Cardiac septum (tissue), 1 donor: ENCODE results near the gene NDUFA6. TPM values are rescaled to one million over a fixed set of nuclear protein-coding genes. Genes with fewer than 3 reads are reported as not detected.
A peak's percentile ranks its signal among the peaks of the same experiment; 100 is the strongest.

Experiments used
- DNase-seq: peaks from one replicate; pipeline ENCODE4 v3.0.0-alpha.2; 2020; ENCODE audit warnings: low spot score
- intact Hi-C: fragments of 100-400 bp; cut with DNase I; formaldehyde crosslinking; loops from one replicate; pipeline ENCODE4 v1.14.0; 2022
- total RNA-seq: library from RNA; stranded (reverse); fragmentation: NEBNext Ultra II Directional; extraction: Animal tissue kit (Norgen Biotek cat#: 25700); gene quantifications from one replicate; pipeline ENCODE4 v1.2.1, GENCODE V29; 2021
- donor health status: DM: no; HTN: no; CAD: no.

The NDUFA6 gene
- total RNA-seq, 1 donor from 2014 or later: 183 TPM

GRCh38 chr22:42074846-42075676 is 15.5 kb downstream of the NDUFA6 start:
- intact Hi-C loops: loop anchor here (5.0 to 10.0 kb wide), 2 partner anchors 367 to 390 kb away; partner anchors contain the start of gene SNU13
- peak; percentile 72 for DNase-seq

DNA sequence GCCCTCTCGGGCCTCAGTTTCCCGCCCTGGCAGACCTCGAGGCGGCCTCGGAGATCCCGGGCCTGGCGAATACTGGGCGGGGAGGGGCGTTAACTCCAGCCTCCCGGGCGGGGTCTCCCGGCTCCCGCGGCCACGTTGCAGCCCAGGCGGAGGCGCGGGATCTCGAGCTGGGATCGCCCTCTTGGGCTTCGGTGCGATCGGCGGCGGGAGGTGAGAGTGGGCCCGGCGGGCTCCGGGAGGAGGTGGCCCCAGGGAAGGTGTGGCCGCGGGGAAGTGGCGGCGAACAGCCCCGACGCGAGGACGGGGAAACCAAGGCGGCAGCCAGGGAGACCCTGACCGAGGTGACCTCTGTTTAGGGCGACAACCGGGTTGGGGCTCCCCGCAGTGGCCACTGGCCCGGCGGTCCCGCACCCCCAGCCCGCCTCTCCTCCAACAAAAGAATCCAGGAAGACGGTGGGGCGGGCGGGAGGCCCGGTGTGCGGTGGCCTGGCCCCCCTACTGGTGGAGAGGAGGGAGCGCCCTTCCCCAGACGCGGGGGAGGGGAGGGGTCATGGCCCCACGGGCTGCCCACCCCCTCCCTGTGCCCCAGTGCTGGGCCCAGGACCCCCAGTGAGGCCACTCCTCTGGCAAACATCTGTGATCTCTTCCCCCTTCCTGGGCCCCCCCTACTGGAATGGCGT is 16.3 kb downstream of the NDUFA6 start, which contains the start of gene PHETA2:
Gene PHETA2 (plus strand): TSS at position 117 of the 680 bp plus-strand sequence. CDS start 3,046 bp downstream, outside the sequence.
- intact Hi-C loops: loop anchor here (5.0 to 10.0 kb wide), 2 partner anchors 368 to 389 kb away; partner anchors contain the start of gene SNU13

DNA sequence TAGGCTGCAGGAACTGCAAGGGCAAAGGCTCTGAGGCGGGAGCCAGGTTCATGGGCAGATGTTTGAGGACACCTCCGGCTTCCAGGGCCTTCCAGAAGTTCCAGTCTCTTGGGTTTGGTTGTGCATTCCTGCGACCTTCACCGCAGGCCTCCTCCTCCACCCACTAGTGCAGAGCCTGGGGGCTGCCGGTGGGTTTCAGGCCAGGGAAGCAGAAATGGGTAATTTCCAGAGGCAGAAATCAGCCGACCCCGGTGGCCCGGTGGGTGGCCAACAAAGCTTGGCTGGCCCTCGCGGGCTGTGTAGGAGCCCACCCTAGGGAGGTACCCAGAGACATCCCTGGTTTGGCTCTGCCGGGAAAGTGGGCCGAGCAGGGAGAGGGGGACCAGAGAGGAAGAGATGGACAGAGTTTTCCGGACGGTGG is 16.9 kb downstream of the NDUFA6 start:
- intact Hi-C loops: loop anchor here (5.0 to 10.0 kb wide), 2 partner anchors 369 to 389 kb away; partner anchors contain the start of gene SNU13
- no peak for DNase-seq

More for the DNA sequence above, 16.3 kb downstream of the NDUFA6 start, which contains the start of gene PHETA2:
- DNase-seq: no peak

- peak; percentile 24 for DNase-seq
- intact Hi-C loops: loop anchor here (5.0 to 10.0 kb wide), 2 partner anchors 370 to 388 kb away; partner anchors contain the start of gene SNU13
These were observed 17.8 kb downstream of the NDUFA6 start for GRCh38 chr22:42072606-42073330.

DNA sequence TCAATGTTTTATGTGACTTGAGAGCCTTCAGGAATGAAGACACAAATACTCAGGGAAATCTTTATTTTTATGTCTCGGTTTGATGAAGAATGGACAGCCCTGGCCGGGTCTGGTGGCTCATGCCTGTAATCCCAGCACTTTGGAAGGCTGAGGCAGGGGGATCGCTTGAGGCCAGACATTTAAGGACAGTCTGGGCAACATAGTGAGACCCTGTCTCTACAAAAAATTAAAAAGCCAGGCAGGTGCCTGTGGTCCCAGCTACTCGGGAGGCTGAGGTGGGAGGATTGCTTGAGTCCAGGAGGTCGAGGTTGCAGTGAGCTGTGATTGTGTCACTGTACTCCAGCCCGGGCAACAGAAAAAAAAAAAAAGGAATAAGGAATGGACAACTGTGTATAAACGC is 19.1 kb downstream of the NDUFA6 start:
- intact Hi-C loops: loop anchor here (5.0 to 10.0 kb wide), 2 partner anchors 371 to 387 kb away; partner anchors contain the start of gene SNU13
- DNase-seq: peak; percentile 51

- DNase-seq: peak; percentile 97
- intact Hi-C loops: loop anchor here (5.0 to 10.0 kb wide), 2 partner anchors 372 to 386 kb away; partner anchors contain the start of gene SNU13
These were observed 19.8 kb downstream of the NDUFA6 start, which contains the start of gene NAGA for GRCh38 chr22:42070517-42071422. Gene NAGA, minus strand, starts transcription at chr22:42070812. Its CDS starts 515 bp downstream, at chr22:42070297.

DNA sequence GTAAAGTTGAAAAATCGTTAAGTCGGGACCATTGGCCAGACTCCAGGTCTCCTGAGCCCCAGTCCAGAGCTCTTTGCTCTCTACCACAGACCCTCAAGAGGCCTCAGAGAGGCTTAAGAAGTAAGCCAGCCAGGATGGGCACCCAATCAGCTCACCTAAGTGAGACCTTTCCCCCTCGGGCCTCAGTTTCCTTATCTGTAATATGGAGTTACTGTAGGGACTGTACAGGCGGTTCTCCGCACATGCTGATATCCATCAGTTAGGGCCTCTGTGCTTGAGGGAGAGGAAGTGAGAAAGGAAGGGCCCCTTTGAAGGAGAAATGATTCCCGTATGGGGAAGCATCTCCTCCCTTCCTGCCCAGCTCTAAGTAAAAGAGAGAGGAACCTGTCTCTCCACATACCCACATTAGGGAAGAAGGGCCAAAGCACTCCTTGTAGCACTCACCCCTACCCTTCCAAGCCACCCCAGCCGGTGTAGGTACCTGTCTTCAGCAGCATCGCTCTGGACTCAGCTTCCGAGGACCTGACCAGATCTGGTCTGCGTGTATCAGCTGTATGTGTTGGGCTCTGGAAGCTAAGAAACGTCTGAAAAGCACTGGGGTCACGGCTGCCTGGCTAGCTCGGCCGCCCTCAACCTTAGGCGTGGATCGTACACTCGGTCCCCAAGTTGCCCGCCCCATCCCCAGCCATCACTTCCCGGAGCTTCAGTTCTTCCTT is 20.6 kb downstream of the NDUFA6 start:
- DNase-seq: peak; percentile 5

GRCh38 chr22:42068291-42068690 is 22.3 kb downstream of the NDUFA6 start:
- no peak for DNase-seq
- intact Hi-C loops: no loop called here

More for the DNA sequence above, 20.6 kb downstream of the NDUFA6 start:
- intact Hi-C loops: loop anchor here (5.0 to 10.0 kb wide), 2 partner anchors 372 to 385 kb away; partner anchors contain the start of gene SNU13

- intact Hi-C loops: no loop called here
These were observed 22.8 kb downstream of the NDUFA6 start for GRCh38 chr22:42067671-42068251.

DNA sequence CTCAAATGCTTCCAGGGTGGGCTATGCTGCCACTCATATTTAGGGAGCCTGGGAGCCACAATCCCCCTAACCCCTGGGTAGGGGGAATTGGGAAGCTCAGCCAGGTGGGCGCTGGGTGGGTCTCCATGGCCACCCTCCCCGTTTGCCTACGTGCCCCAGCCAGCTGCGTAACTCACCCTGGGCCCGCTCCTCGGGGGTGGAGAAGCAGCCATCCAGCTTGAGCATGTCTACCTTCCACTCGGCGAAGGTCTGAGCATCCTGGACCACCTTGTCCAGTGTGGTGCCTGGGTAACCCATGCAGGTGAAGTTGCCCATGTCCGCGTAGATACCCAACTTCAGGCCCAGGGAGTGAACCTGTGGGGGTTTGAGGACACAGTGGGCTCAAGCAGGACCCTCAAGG is 23.6 kb downstream of the NDUFA6 start:
- intact Hi-C loops: no loop called here
- DNase-seq: peak; percentile 70

More at GRCh38 chr22:42067671-42068251, 22.8 kb downstream of the NDUFA6 start:
- DNase-seq: peak; percentile 56

DNA sequence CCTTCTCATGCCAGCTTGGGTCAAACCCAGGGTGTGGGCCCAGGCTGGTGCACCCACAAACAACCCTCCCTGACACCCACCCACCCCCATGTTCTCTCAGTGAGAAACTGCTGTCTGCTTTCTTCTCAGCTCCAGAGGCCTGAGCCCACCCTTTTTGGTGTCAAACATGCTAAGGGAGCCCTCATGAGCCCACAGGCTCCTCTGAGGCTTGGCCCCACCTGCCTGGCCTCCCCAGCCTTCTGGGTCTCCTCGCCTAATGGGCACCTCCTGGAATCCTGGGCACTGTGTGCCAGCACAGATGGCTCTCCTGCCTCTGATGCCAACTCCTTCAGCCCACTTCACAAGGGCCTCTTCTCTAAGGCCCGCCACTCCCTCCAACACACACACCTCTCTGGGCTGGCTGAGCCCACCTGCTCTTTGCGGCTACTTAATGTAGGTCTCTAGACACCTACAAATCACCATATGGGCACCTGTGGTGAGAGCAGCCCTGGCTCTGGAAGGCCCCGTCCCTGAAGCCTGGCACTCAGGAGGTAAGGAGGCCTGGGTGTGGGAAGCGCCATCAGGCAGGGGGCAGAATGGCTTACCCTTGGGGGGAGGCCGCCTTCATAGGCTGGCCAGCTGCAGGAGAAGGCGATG is 24.3 kb downstream of the NDUFA6 start:
- intact Hi-C loops: no loop called here
- peak; percentile 59 for DNase-seq

DNA sequence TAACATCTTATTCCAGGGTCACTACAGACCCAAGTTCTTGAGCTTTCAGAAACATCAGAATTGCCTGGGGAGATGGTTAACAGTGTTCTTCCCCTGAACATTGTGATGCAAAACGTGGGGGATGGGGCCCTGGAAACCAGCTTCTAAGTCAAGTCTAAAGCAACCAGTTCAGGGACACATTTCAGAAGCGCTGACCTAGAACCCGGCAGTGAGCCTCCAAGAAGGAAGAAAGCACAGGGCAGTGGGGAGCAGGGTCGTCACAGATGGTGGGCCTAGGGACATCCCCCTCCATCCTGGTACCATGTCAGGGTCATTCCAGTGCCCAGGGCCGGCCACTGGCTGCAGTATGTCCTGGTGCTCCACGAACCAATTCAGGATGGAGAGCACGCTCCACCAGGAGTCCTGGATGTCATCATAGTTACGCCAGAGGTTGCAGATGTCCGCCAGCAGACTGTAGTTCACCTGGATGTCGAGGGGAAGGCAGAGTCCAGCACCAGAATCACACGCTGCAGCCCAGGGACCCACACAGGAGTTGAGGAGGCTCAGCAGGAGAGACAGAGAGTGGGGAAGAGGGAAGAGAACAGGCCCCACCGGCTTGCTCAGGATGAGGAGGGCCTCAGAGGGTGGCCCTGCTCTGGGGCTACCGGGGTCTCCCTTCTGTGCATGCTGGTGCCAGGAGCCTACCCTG is 25.0 kb downstream of the NDUFA6 start:
- intact Hi-C loops: no loop called here
- peak; percentile 58 for DNase-seq

GRCh38 chr22:42064629-42065028 is 25.9 kb downstream of the NDUFA6 start:
- intact Hi-C loops: no loop called here

GRCh38 chr22:42062506-42063170 is 27.9 kb downstream of the NDUFA6 start:
- intact Hi-C loops: no loop called here
- DNase-seq: no peak

More at GRCh38 chr22:42064629-42065028, 25.9 kb downstream of the NDUFA6 start:
- DNase-seq: no peak

GRCh38 chr22:42061041-42061440 is 29.5 kb downstream of the NDUFA6 start:
- intact Hi-C loops: no loop called here
- no peak for DNase-seq
